Dermis microvascular lymphatic vessel endothelial cell (primary cell): Measurements from ENCODE around the gene TPRG1. TPM values are rescaled to one million over a fixed set of nuclear protein-coding genes. Genes with fewer than 3 reads are reported as not detected.

Source experiments
- DNase-seq, 2 donors: peaks; one replicate each; pipeline versions ENCODE4 v3.0.0 to v3.0.0-alpha.2; 2010; ENCODE audit warnings: low read depth in 2 of 2
- total RNA-seq: library from RNA; depleted of rRNA; stranded (reverse); fragments of >200 nt; gene quantifications from 2 replicates; pipeline ENCODE4 v1.2.1, GENCODE V29; 2014

The TPRG1 gene
- total RNA-seq, 1 donor from 2014 or later, result 0.13 TPM

DNA sequence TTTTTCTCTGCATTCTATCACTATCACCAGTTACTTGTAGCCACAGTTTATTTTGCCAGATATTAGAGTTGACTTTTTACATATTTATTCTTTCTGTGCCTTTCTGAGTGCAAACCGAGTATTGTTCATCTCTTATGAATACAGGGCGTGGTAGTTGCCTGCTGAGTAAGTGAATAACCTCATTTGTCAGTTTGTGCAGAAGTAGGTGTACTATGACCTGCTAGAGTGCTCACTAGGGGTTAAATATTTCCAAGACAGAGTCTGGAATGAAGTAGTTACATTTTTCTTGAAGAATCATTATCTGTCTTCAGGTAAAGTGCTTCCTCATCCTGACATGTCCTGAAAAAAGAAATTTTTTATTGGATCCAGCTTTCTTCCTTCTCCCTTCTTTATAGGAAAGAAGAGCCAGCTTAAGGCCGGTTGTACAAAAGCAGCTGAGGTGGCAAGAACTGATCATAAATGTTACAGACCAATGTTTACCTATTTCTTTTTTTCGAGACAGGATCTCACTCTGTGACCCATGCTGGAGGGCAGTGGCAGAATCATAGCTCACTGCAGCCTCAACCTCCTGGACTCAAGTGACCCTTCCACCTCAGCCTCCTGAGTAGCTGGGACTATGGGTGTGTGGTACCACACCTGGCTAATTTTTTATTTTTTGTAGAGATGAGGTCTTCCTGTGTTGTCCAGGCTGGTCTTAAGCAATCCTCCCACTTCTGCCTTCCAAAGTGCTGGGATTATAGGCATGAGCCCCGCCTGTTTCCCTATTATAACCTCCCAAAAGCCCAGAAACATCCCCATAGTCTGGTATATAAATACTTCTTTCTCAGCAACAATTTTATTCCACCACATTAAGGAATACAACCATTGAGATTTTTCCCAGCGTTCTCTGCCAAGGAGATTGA is 182.5 kb downstream of the TPRG1 start:
- DNase-seq, result no peak

DNA sequence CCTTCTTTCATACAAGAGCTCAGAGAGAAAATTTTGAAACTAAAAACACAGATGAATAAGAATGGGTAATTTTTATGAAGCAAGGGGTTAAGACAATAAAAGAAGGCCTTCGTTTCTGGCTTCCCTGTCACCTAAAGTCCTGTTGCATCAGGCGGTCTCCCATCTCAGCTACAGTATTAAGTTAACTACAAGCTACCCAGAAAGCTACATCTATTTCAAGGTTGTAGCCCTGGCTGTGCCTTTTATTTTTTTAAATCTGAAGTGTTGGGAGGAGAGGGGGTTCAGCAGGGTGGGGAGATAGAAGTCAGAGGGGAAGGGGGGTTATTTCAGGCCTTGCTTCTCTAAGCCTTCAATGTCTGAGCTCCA is 183.3 kb downstream of the TPRG1 start:
- DNase-seq, result no peak

DNA sequence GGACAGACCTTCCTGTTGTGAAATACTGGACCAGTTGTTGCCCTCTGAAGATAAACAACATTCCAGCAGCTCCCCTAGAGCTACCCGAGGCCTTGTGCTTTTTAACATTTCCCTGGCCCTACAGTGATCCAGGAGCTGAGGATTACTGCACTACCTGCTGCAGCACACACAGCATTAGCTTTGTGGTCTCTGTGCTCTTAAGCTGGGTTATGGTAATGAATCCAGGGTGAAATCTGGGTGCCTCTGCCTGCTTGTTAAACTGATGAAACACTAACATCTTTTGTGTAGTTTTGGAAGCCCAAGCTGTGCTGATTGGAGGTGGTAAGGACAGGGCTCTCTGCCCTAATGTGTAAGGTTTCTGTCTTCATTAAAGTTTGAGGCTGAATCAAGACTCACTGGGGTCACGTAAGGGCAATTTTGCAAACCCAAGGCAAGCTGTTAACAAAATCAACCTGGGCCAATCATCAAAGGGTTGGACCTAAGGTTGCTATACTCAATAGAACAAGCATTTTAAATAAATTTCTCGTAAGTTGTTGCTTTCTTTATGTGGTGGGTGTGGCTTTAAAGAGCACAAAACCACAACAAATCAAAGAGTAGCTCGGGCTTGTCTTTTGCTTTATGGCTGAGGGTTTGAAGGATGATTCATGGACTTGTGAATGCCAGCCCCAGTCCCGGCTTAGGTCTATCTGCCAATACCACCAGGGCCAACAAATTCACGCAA is 183.9 kb downstream of the TPRG1 start:
- no peak for DNase-seq

DNA sequence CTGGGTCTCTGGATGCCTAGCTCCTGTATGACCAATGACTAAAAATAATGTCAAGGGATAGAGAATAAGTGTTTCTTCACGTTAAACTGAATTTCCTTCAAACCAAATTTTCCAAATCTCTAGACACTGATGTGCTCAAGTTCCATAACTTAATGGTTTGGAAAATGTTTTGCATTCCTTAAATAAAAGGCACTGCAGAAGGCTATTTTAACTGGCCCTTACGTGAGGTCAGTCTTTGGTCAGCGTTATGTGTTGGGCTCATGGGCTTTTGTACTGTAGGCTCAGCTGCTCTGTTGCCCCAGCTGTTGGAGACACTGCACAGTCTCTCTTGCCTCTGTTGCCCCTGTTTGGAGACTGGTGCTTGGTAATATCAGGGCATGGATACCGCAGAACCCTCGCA is 188.5 kb downstream of the TPRG1 start:
- DNase-seq, result no peak

DNA sequence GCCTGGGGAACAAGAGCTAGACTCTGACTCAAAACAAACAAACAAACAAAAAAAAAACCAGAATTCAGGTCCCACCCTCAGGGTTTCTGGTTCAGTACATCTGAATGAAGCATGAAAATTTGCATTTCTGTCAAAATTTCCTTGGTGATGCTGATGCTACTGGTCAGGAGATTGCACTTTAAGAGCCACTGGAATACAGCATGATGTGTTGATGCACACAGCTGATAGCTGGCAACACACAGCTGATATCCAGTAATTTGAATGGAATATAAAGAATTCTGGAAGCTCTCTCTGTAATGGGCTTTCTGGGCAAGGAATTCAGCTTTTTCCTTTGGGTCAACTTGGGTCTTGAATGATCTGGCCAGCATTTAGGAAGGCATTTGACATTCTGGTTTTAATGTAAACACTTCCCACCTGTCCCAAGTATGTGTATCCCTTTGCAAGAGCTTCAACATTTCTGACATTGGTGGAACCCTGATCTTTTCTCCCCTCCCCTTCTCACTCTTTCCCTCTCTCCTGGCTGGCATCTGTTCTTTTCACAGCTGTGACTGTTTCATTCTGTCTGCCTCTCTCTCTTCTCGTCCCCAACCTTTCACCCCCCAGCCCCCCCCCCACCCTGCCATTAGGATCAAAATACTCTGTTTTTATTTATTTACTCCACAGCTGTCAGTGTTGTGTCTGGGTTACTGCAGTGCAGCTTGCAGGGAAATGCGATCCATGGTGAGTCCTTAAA is 189.5 kb downstream of the TPRG1 start:
- DNase-seq, result no peak

DNA sequence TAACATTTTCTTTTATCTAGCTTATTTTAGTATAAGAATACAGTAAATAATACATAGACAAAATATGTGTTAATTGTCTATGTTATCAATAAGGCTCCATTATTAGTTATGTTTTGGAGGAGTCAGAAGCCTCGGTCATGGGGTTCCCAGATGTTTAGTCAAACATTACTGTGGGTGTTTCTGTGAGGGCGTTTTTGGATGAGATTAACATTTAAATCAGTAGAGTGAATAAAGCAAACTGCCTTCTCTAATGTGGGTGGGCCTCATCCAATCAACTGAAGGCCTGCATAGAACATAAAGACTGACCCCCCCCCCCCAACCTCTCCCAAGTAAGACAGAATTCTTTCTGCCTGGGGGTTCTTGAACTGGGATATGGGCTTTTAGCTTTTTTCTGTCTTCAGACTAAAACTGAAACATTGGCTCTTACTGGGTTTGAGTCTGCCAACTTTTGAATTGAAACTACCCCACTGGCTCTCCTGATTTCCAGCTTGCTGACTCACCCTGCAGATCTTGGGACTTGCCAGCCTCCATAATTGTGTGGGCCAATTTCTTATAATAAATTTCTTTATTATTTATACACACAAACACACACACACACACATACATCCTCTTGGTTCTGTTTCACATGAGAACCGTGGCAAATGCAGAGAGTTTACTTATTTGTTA is 192.0 kb downstream of the TPRG1 start:
- no peak for DNase-seq

DNA sequence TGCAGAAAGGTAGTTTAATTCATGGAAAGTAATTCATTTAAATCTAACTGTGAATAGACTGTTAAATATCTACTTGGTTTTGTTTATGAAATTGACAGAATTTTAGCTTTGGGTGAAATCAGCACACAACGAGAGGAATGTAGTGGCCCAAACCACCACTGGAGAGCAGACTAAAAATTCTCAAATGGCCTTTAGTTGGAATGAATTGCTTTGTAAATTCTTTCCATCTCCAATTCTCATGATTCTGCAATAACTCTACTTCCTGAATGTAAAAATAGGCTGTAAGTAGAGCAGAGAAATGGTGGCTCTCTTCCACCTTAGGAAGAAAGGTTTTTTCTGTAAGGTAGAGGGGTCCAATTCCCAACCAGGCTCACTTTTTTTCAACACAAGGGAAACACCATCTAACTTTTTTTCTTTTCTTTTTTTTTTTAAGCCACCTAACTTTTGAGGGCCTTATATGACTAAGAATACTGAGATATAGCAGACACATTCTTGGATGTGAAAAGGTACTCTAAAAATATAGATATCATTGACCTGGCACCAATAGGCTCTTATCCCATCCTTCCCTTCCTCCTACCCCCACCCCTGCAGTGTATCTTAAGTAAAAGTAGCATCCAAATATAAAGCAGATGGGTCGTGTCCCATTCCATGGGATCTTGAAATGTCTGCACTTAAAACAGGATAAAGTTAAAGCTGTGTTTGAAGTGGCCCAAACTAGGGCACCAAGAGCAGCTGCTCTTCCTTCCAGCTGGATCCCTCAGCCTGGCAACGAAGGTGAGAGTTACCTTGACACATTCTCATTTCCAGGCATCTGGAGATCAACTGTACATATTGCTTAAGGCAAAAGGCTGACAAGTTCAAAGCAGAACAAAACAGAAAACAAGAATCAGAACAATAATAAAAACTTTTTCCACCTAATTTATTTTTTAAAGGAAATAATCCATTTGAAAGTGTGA is 194.1 kb downstream of the TPRG1 start:
- no peak for DNase-seq

DNA sequence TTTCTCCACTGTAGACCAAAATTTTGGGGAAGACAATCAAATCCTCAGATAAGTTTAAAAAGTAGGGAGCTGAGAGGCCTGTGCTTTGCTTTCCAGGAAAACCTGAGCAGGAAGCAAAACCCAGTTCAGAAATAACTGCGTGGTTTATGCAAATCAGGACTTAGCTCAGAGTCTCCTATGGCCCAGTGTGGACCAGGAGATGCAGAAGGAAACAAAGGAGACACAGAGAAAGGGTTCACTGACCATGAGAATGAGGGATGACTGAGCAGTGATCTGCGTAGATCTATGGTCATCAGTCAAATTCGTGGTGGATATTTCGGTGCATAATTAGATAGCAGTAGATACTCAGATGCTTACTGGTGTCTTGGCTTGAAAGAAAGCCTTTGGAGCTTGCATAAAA is 196.6 kb downstream of the TPRG1 start:
- DNase-seq, result no peak

DNA sequence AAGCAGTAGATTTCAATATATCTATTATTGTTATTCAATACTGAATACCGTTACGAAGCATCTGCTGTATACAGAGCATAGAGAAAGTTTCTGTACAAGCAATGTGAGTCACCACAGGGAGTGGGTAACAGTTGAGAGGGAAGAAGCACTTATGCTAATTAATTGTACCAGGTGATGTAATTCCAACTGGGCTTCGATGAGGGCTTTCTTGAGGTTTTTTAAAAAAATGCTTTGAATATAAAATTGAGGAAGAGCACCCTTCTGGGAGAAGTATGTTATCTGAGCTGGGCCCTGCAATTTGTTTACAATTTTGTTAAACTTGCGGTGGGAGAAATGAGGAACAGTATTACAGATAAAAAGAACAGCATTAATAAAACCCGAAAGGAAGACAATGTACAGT is 197.9 kb downstream of the TPRG1 start:
- no peak for DNase-seq

DNA sequence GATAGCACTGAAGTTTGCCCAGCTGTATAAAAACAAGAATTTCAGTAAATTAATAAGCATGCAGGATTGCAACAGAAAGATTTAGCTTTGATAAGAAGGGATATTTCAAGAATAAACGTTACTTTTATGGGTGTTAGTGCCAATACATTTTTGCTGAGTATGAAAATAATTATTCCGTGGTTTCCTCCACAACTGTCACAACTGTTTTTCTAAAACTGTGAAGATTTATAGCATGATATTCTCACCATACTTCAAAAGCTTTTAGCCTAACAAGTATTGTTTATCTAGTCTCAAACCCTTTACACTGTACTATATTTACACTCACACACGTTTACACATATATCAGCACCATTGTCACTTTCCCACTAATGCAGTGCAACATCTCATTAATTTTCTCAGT is 200.5 kb downstream of the TPRG1 start:
- no peak for DNase-seq
